Astrocyte of the spinal cord (primary cell): ENCODE results near the gene PTPRN2.

Experiments used
- DNase-seq: peaks from one replicate; pipeline ENCODE4 v3.0.0; 2011; ENCODE audit warnings: low read depth, low spot score
- H3K4me3 ChIP-seq: 2 replicates; pipeline ENCODE4 v1.5.1; 2011; ENCODE audit warnings: low read depth, mild to moderate bottlenecking, low read length, moderate library complexity
- in situ Hi-C: cut with HindIII; loops from 2 replicates; pipeline ENCODE4 v1.10.0; 2017; ENCODE audit warnings: low sequenced_read_pairs
- TF ChIP-seq, protein P1 (sequence below): IDR thresholded peaks from 2 replicates; pipeline ENCODE4 v1.5.1; 2012; ENCODE audit warnings: low read depth, mild to moderate bottlenecking, low read length, inconsistent platforms

PTPRN2 gene

DNA sequence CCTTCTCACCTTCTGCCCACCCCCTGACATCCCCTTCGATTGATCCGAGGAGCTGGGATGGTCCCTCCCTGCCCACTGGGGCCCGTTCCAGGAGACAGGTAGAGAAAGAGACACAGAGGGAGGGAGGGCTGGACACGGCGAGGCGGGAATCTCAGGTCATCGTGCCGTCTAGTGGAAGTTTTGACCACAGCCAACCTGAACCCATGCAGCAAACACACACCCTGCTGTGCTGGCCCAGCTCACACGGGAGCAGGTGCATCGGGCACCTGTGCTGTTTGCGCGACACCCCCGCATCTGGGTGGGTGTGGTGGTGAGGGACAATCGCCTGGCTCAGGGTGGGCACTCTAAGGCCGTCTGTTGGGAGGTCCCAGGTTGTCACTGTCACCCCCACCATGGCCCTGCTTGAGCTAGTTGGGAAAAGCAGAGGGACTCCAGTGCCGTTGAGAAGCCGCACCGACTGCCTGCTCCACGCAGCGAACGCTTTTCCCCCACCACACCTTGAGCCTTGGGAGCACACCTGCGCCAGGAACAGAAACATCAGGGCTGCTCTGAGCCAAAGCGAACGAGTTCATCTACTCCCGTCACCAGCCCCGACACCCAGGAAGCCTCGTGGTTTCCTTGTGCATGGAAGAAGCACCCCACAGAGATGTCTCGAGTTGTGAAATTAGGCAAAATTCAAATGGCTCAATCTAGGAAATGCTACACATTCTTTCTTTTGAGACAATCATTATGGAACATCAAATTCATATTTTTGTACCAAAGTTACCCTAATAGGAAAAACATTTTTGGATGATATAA is 965.0 kb downstream of the PTPRN2 start:
- TF ChIP-seq, protein P1, sequence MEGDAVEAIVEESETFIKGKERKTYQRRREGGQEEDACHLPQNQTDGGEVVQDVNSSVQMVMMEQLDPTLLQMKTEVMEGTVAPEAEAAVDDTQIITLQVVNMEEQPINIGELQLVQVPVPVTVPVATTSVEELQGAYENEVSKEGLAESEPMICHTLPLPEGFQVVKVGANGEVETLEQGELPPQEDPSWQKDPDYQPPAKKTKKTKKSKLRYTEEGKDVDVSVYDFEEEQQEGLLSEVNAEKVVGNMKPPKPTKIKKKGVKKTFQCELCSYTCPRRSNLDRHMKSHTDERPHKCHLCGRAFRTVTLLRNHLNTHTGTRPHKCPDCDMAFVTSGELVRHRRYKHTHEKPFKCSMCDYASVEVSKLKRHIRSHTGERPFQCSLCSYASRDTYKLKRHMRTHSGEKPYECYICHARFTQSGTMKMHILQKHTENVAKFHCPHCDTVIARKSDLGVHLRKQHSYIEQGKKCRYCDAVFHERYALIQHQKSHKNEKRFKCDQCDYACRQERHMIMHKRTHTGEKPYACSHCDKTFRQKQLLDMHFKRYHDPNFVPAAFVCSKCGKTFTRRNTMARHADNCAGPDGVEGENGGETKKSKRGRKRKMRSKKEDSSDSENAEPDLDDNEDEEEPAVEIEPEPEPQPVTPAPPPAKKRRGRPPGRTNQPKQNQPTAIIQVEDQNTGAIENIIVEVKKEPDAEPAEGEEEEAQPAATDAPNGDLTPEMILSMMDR: no peak
- H3K4me3 ChIP-seq: no peak overlapping the region
- DNase-seq: no peak
- in situ Hi-C loops: no loop called here

DNA sequence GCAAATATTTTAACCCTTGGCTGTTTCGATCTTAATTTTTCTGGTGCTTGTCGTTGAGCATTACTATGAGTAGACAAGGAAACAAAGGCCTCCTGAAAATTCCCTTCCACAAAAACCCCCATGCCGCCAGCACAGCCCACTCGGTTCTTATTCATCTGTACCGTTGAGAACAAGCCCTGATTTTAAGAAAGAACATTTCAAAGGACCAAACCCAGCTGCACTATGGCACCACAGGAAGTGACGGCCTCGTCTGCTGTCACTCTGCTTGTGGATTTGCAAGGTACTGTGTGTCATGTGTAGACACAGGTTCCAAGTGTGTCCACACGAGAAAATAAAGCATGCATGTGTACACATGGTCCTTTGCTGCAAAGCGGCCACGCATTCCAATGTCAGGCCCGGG is 965.6 kb downstream of the PTPRN2 start:
- DNase-seq: no peak
- H3K4me3 ChIP-seq: no peak overlapping the region
- in situ Hi-C loops: no loop called here
- TF ChIP-seq, protein P1: no peak

DNA sequence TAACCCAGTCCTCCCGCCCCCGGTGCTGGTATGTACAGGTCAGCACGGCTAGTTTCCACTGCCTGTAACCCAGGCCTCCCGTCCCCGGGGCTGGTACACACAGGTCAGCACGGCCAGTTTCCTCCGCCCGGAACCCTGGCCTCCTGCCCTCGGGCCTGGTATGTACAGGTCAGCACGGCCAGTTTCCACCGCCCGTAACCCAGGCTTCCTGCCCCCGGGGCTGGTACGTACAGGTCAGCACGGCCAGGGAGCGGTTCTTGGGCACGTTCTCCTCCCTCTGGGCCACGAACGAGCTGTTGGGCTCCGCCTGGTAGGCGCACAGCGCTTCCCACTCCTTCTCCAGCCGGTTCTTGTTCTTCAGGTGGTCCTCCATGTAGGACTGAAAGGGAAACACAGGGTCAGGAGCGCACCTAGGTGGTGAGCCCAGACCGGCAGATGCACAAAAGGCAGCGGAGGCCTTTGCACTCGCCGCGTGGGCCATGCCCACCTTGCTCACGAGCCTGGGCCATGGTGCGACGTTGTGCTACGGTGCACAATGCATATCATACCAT is 966.4 kb downstream of the PTPRN2 start:
- TF ChIP-seq, protein P1: no peak
- no peak for DNase-seq
- no peak overlapping the region for H3K4me3 ChIP-seq
- in situ Hi-C loops: no loop called here

DNA sequence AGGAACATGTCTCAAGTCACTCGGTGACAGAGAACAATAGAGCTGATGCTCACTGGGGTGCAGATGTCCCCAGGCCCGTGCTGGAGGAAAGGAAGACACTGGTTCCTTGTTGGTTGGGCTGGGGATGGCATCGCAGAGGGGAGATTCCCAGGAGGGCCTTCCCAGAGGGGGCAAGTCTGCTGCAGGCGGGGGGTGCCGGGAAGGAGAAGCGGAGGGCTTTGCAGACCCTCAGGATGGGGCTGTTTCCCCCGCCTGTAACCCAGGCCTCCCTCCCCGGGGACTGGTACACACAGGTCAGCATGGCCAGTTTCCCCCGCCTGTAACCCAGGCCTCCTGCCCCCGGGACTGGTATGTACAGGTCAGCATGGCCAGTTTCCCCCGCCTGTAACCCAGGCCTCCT is 967.0 kb downstream of the PTPRN2 start:
- TF ChIP-seq, protein P1: no peak
- no peak for DNase-seq
- in situ Hi-C loops: no loop called here
- H3K4me3 ChIP-seq: no peak overlapping the region

DNA sequence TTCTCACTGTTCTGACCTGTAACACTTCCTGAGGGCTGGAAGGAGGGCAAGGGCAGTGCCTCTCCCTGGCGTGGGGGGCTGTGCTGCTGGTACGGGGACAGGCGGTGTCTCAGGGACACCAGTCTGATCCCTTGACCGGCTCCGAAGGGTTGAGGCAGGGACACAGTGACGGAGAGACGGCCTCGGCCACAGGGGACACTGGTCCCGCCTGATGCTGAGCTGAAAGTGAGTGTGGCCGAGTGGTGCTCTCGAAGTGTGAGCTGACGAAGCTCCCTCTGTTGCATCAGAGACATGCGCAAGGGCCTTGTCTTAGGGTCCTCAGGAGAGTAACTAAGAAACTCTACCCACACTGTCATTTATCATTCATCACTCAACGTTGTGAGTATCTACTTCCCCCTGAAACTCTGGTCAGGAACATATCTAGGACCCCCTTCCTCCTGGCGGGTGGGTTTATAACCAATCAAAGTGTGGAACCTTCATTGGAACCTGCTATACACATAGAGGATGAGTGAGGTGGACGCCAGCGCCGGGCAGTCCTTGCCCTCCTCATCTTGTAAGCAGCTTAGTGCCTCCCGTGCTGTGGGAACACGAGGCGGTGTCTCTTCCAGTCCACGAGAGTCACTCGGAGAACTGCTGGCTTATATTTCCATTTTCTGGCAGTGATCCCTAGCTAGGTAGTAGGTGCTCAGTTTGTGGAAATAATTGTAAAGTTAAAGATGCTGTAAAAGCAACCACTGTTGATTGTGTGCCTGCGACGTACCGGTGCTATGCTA is 967.7 kb downstream of the PTPRN2 start:
- H3K4me3 ChIP-seq: no peak overlapping the region
- in situ Hi-C loops: no loop called here
- DNase-seq: no peak
- TF ChIP-seq, protein P1: no peak

DNA sequence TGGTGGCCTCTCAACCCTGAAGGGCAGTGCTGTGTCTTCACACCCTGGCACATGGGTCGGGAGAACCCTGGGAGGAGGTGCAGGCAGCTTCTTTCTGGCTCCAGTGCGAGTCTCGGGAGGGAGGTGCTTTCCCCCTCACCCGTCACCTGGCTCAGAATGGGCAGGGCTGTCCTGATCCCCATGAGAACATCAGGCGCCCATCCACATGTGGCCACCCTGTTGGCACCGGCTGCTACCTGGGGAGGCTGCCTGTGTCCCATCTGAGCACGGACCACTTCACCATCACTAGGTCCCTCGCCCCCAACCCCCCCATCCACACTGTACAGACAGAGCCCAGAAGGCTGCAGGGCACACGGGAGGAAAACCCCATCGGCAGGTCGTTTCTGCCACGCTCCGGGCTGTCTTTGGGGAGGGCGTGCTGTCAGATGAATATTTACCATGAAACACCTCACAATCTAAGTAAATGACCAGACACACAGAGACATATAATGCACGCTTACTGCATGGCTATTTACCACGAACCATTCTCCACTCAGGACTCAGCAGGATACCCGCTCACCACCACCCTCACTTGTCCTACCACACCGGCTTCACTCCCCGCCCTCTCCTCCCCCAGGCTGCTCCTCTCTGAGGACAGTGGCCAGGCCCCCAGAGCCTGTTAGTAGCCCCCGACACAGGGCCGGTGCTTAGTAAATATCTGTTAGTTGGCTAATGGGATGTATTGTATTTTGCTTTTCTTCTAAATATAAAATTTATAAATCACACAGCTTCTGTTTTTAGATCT is 968.6 kb downstream of the PTPRN2 start:
- no peak for DNase-seq
- in situ Hi-C loops: no loop called here
- H3K4me3 ChIP-seq: no peak overlapping the region
- TF ChIP-seq, protein P1: no peak
